ENCODE data around the gene NR5A2. TPM values are rescaled to one million over a fixed set of nuclear protein-coding genes. Genes with fewer than 3 reads are reported as not detected.

Gene NR5A2
- total and polyA plus RNA-seq, 10 of the 15 experiments (the other 5 are each of a cell fraction or from before 2014, with no cell fraction given), result 0.02 to 0.60 (median 0.15) TPM; not detected in 1

DNA sequence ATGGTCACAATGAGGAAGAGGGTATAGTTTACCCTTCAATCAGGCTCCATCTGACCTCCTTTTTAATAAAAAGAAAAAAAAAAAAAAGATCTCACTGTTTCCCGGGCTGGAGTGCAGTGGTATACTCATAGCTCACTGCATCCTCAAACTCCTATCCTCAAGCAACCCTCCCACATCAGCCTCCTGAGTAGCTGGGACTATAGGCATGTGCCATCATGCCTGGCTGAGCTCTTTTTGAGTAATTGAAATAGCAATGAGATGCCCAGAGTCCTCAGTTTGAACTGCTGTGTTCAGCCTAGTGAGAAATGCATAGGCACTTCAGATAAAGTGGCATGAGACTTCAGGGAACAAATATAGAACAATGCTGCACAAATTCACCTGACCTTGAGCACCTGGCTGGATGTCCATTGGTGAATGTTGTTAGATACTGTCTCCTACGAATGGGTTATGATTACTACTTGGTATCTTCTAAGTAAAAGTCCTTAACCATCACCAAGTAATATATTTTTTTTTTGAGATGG is 67.6 kb downstream of the NR5A2 start:
- no TSS peak for BruUV-seq (replicated peaks)
- Histone ChIP-seq H3K27me3 (replicated peaks in 1 of 2; ENCODE audit: control insufficient read depth in 2 of 2, insufficient read depth in 2 of 2, low read length in 1 of 2) (no peaks in the 10 kb centered on the region; a peak in 1 of 4 replicates), H3K4me2 (ENCODE audit: control insufficient read depth, insufficient read depth) (no peak overlapping the region), H3K9me3 (replicated peaks; ENCODE audit: control insufficient read depth, insufficient read depth, low read length) (no peaks in the 10 kb centered on the region), H4K20me1 (ENCODE audit: control insufficient read depth, insufficient read depth) (no peaks in the 10 kb centered on the region), H3K27ac (ENCODE audit: control insufficient read depth, insufficient read depth) (no peak overlapping the region), H2AFZ (ENCODE audit: control insufficient read depth, low read depth, low read length) (no peak overlapping the region), H3K9ac (ENCODE audit: control insufficient read depth, insufficient read depth, low read length) (no peak overlapping the region), H3K4me1 (ENCODE audit: control insufficient read depth, insufficient read depth, low read length) (no peaks in the 10 kb centered on the region), H3K36me3 (ENCODE audit: control insufficient read depth in 2 of 2, insufficient read depth in 2 of 2, low read length in 1 of 2) (no peaks in the 10 kb centered on the region), H3K4me3 (no peak overlapping the region), H3K79me2 (ENCODE audit: control insufficient read depth, insufficient read depth, low read length) (no peaks in the 10 kb centered on the region)
- FAIRE-seq, result no peak
- RAD21 ChIA-PET (ENCODE audit: unreplicated experiment), result no interaction called here
- POLR2A ChIA-PET, result no interaction called here
- DNase-seq (ENCODE audit: low read depth, low spot score), result no peak
- intact Hi-C loops (cut with micrococcal nuclease; ENCODE audit: unreplicated experiment) (no loop called here), in situ Hi-C loops (cut with MboI) (no loop called here)
- CTCF ChIA-PET, result interaction anchor here (0.5 to 0.9 kb wide), 2 partner anchors 182 to 409 kb away, joined by 3 read pairs; no protein-coding TSS in a partner anchor
- no peak for TF ChIP-seq NBN (IDR thresholded peaks at IDR 0.05)
- TF ChIP-seq SPI1 (IDR thresholded peaks at IDR 0.05; ENCODE audit: borderline replicate concordance, insufficient read depth, low read depth, low read length), result no peak
- TF ChIP-seq POU2F2 (IDR thresholded peaks at IDR 0.05; ENCODE audit: borderline replicate concordance, low read depth, low read length), result no peak
- TF ChIP-seq STAT1 (conservative IDR thresholded peaks at IDR 0.05), result no peak
- no peak for TF ChIP-seq ZNF24 (IDR thresholded peaks at IDR 0.05)
- TF ChIP-seq ATF7 (IDR thresholded peaks at IDR 0.05; ENCODE audit: low read depth), result no peak
- TF ChIP-seq TARDBP (IDR thresholded peaks at IDR 0.05; ENCODE audit: borderline replicate concordance), result no peak
- SMC1A ChIA-PET (ENCODE audit: uncharacterized antibody, unreplicated experiment), result interaction anchor here (0.6 kb wide), 3 partner anchors 148 to 354 kb away, joined by 3 to 4 read pairs (median 3); no protein-coding TSS in a partner anchor
- no peak for ATAC-seq
- WGBS (ENCODE audit: insufficient coverage, insufficient replicate concordance, low lambda C conversion rate, missing lambda C conversion rate), result 38% methylated on average over 2 of the region's 2 CpGs

DNA sequence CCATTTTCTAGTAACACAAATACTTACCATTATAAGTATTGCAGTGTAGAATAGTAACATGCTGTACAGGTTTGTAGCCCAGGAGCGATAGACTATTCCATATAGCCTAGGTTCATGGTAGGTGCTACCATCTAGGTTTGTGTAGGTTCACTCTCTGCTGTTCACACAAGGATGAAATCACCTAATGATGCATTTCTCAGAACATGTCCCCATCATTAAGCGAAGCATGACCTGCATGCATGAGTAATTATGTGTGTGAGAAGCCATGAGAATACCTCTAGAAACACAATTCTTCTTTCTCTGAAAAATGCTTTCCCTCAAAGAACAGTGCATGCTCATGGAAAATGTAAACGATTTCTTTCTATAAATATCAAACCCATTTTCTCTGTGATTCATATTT is 69.3 kb downstream of the NR5A2 start:
- Histone ChIP-seq H3K4me3 (no peak overlapping the region), H3K9me3 (replicated peaks; ENCODE audit: control insufficient read depth, insufficient read depth, low read length) (no peaks in the 10 kb centered on the region), H3K27me3 (replicated peaks in 1 of 2; ENCODE audit: control insufficient read depth in 2 of 2, insufficient read depth in 2 of 2, low read length in 1 of 2) (no peaks in the 10 kb centered on the region; a peak in 1 of 4 replicates), H3K27ac (ENCODE audit: control insufficient read depth, insufficient read depth) (no peak overlapping the region), H4K20me1 (ENCODE audit: control insufficient read depth, insufficient read depth) (no peaks in the 10 kb centered on the region), H3K4me2 (ENCODE audit: control insufficient read depth, insufficient read depth) (no peak overlapping the region), H3K9ac (ENCODE audit: control insufficient read depth, insufficient read depth, low read length) (no peak overlapping the region), H2AFZ (ENCODE audit: control insufficient read depth, low read depth, low read length) (no peak overlapping the region), H3K36me3 (ENCODE audit: control insufficient read depth in 2 of 2, insufficient read depth in 2 of 2, low read length in 1 of 2) (no peaks in the 10 kb centered on the region), H3K4me1 (ENCODE audit: control insufficient read depth, insufficient read depth, low read length) (no peaks in the 10 kb centered on the region), H3K79me2 (ENCODE audit: control insufficient read depth, insufficient read depth, low read length) (no peaks in the 10 kb centered on the region)
- ChIA-PET RAD21 (ENCODE audit: unreplicated experiment) (no interaction called here), SMC1A (ENCODE audit: uncharacterized antibody, unreplicated experiment) (interaction anchor here (1.0 kb wide), 1 partner anchor 40 kb away, joined by 3 read pairs; no protein-coding TSS in a partner anchor), CTCF (no interaction called here), POLR2A (no interaction called here)
- in situ Hi-C loops (cut with MboI) (no loop called here), intact Hi-C loops (cut with micrococcal nuclease; ENCODE audit: unreplicated experiment) (no loop called here)
- 16% methylated on average over 3 of the region's 3 CpGs for WGBS (ENCODE audit: insufficient coverage, insufficient replicate concordance, low lambda C conversion rate, missing lambda C conversion rate)
- FAIRE-seq, result no peak
- BruUV-seq (replicated peaks), result no TSS peak
- peak; percentile 33 for DNase-seq (ENCODE audit: low read depth, low spot score)
- ATAC-seq, result peak; percentile 82
- TF ChIP-seq CHD1 (IDR thresholded peaks at IDR 0.05; ENCODE audit: low read depth, low read length), result no peak
- peak; percentile 17 for TF ChIP-seq MEF2B (IDR thresholded peaks at IDR 0.05; ENCODE audit: partially characterized antibody, poor library complexity, severe bottlenecking)
- TF ChIP-seq, protein P1, sequence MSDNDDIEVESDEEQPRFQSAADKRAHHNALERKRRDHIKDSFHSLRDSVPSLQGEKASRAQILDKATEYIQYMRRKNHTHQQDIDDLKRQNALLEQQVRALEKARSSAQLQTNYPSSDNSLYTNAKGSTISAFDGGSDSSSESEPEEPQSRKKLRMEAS (IDR thresholded peaks at IDR 0.05; ENCODE audit: low read depth, low read length), result no peak
- TF ChIP-seq ZNF217 (IDR thresholded peaks at IDR 0.05), result no peak
- no peak for TF ChIP-seq KAT2A (conservative IDR thresholded peaks at IDR 0.05; ENCODE audit: control insufficient read depth, low read depth, low read length)
- peak; percentile 7; the same call in 1 of the 2 replicates for TF ChIP-seq RUNX3 (IDR thresholded peaks at IDR 0.05; ENCODE audit: low read length)
- no peak for TF ChIP-seq NBN (IDR thresholded peaks at IDR 0.05)
- no peak for TF ChIP-seq HDAC2 (IDR thresholded peaks at IDR 0.05)
- TF ChIP-seq, protein P2, sequence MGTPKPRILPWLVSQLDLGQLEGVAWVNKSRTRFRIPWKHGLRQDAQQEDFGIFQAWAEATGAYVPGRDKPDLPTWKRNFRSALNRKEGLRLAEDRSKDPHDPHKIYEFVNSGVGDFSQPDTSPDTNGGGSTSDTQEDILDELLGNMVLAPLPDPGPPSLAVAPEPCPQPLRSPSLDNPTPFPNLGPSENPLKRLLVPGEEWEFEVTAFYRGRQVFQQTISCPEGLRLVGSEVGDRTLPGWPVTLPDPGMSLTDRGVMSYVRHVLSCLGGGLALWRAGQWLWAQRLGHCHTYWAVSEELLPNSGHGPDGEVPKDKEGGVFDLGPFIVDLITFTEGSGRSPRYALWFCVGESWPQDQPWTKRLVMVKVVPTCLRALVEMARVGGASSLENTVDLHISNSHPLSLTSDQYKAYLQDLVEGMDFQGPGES (IDR thresholded peaks at IDR 0.05), result no peak
- TF ChIP-seq RB1 (IDR thresholded peaks at IDR 0.05; ENCODE audit: borderline replicate concordance), result no peak

Measured in GM12878 (cell line).